GM21528 (cell line): ENCODE results near the gene MOGAT2.
A peak's percentile ranks its signal among the peaks of the same experiment; 100 is the strongest.
"Not testable (repeated sequence)": the region's sequence is repeated elsewhere in the genome, so short reads cannot be mapped to it uniquely, and the experiment has no call there.

Source experiments
- ATAC-seq: cut with Tn5 transposase; IDR thresholded peaks from one replicate; pipeline ENCODE4 v1.9.1; 2021; ENCODE audit warnings: mild to moderate bottlenecking, moderate library complexity; ENCODE audit not compliant: unreplicated experiment, low FRiP score

Gene MOGAT2

DNA sequence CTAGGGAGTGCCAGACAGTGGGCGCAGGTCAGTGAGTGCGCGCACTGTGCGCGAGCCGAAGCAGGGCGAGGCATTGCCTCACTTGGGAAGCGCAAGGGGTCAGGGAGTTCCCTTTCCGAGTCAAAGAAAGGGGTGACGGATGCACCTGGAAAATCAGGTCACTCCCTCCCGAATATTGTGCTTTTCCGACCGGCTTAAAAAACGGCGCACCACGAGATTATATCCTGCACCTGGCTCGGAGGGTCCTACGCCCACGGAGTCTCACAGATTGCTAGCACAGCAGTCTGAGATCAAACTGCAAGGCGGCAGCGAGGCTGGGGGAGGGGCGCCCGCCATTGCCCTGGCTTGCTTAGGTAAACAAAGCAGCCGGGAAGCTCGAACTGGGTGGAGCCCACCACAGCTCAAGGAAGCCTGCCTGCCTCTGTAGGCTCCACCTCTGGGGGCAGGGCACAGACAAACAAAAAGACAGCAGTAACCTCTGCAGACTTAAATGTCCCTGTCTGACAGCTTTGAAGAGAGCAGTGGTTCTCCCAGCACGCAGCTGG is 31.2 kb downstream of the MOGAT2 start:
- ATAC-seq = not testable (repeated sequence)

DNA sequence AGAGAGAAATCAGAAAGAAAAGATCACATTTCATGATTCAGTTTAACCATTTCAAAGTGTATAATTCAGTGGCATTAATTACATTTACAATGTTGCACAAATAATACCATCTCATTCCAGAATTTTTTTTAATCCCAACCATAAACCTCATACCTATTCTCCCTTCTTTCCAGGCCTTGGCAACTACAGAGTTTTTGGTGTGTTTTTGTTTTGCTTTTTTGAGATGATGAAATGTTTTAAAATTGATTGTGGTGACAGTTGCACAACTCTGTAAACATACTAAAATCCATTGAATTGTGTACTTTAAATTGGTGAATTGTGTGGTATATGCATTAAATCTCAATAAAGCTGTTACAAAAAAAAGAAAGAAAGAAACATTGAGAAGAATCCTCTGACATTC is 37.3 kb downstream of the MOGAT2 start:
- not testable (repeated sequence) for ATAC-seq

GRCh38 chr11:75757651-75758050 is 40.0 kb downstream of the MOGAT2 start:
- ATAC-seq = no peak

- no peak for ATAC-seq
These were observed 42.2 kb downstream of the MOGAT2 start for GRCh38 chr11:75759832-75760231.

DNA sequence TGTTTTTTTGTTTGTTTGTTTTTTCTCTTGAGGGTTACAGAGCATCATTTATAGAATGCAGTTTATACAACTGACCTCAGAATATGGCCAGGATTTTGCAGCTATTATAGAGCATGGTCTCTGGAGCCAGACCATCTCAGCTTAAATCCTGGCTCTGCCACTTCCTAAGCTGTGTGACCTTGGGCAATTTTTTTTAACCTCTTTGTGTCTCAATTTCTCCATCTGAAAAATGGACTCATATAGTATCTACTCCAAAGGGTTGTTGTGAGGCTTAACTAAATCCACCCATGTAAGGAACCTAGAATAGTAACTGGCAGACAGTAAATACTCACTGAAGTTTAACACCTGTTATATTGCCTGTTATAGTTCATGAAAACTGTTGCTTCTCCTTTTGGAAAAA is 42.6 kb downstream of the MOGAT2 start:
- ATAC-seq = no peak

DNA sequence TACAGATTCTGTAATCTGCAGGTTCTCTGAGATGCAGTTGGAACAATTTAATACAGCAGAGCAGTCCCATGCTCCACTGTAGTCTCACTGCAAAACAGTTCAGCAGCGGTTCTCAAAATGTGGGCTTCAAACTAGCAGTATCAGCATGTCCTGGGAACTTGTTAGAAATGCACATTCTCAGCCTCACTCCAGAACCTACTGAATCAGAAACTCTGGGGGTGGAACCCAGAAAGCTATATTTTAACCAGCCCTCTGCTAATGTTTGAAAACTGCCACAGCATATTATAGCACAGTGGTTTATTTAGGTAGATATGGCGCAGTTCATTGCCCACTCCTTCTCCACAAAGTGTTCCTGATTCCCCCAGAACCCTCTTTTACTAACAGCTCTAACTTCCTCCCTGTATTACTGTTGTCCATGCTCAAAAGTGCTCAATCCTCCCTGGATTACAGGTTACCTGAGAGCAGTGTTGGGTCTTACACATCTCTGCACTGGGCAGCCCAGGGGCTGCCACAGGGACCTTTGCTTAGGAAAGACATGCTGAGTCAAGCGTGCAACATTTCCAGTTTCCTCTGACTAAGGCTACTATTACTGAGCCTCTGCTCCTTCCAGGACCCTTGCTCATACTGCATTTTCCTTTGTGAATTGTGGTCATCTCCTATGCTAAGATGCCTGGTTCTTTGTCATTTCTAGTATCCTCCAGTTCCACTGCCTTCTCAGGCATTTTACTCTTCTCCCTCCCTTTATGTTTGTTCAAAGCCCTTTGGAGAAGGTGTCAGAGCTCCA is 43.3 kb downstream of the MOGAT2 start:
- ATAC-seq = no peak

DNA sequence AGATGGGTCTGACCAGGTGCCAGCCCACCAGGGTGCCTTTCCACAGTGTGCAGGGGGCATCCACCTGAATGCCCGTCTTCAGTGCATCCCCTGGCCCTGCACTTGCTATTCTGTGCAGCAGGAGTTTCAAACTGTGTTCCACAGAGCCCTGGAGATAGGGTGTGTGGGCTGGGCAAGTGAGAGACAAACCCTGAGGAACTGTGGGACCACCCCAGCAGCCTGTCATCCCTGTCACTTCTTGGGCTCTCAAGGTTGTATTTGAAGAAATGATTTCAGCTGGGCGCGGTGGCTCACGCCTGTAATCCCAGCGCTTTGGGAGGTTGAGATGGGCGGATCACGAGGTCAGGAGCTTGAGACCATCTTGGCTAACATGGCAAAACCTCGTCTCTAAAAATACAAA is 44.5 kb downstream of the MOGAT2 start:
- no peak for ATAC-seq

DNA sequence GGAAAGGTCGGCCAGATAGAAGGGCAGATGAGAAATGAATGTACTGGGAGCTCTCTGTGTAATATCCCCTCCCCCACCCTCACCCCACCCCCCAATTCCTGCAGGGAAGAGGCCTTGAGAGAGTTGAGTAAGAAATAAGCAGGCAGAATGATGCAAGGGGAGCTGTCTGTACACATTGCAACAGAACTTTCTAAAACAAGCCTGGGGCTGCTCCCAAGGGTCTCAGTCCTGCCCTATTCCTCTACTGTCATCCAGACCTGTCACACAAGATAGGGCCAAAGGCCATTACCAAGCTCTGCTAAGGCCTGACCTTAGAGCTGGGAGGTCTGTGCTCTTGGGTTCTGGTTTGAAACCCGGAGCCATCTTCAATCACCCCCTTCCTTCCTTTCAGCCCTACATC is 45.2 kb downstream of the MOGAT2 start:
- ATAC-seq = no peak

DNA sequence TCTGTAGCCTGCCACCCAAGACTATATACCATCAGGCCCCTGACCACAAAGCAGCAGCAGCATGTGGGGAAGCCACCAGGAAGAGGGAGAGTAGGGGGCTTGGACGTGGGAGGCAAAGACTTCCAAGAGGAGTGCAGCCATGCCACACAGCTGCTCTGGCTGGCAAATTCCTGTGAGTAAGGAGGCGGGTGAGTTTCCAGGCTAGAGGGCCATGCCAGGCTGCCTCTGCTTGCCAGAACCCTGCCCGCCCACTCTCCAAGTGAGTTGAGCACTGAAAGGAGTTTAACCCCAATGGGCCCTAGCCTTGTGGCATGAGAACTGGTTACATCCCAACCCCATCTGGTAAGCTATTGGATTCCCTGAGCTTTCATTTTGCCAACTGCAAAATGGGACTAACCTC is 46.2 kb downstream of the MOGAT2 start:
- ATAC-seq = no peak

- ATAC-seq = no peak
These were observed 47.5 kb downstream of the MOGAT2 start for GRCh38 chr11:75765116-75765515.

GRCh38 chr11:75766443-75767227 is 49.0 kb downstream of the MOGAT2 start:
- ATAC-seq = no peak

DNA sequence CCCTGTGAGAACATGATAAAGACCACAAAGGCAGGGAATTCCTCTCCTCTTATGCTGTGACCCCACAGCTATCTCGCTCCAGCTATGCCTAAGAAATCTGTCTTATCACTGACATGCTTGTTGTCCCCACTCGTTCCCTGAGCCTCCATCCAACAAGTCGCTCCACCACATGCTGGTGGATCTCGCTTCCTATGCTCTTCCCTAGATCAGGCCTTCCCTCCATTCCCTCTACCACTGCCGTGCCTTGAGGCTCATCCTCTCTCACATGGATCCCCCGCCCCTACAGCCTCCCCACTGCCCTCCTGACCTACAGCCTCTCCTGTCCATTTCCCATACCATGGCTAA is 49.6 kb downstream of the MOGAT2 start:
- no peak for ATAC-seq

- no peak for ATAC-seq
These were observed 50.1 kb downstream of the MOGAT2 start for GRCh38 chr11:75767793-75768111.

GRCh38 chr11:75768112-75768908 is 50.7 kb downstream of the MOGAT2 start, which contains the start of gene DGAT2:
Gene DGAT2 (plus strand): TSS chr11:75768778. CDS start chr11:75768992, 214 bp downstream.
- ATAC-seq = peak; percentile 69

DNA sequence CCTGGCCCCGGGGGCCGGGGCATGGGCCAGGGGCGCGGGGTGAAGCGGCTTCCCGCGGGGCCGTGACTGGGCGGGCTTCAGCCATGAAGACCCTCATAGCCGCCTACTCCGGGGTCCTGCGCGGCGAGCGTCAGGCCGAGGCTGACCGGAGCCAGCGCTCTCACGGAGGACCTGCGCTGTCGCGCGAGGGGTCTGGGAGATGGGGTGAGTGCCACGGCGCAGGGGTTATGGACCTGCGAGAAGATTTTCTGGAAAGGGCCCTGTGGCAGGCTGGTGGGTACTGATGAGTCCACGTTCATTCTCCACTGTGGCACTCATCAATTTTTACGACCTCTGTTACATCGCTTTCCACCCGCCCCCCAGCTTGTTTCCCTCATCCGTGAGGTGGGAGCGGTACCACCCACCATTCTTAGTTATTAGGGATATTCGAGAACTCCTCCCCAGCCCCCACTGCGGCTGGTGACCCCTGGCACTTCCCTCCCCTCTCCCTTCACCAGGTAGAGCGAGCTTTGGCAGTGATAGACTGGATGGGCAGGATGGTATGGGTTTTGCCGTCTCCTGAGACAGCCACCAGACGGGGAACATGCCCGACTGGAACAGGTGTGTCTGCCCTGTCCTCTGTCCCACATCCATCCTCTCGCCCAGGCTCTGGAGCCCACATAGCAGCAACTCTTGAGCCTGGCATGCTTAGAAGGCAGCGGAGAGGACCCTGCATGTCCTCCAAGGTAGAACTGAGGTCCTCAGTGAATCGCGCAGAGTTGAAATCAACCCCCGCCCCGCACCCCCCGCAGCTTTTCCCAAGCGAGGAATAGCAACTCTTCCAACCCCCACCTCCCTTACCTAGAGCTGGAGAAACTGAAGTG is 51.5 kb downstream of the MOGAT2 start:
- ATAC-seq = no peak

GRCh38 chr11:75770102-75770501 is 52.5 kb downstream of the MOGAT2 start:
- ATAC-seq = no peak

GRCh38 chr11:75771646-75772410 is 54.2 kb downstream of the MOGAT2 start:
- no peak for ATAC-seq

GRCh38 chr11:75773595-75774353 is 56.1 kb downstream of the MOGAT2 start:
- peak; percentile 88 for ATAC-seq

- ATAC-seq = no peak
These were observed 57.4 kb downstream of the MOGAT2 start for GRCh38 chr11:75775056-75775455.
